ENCODE results near the gene TOR1AIP1.
A peak's percentile ranks its signal among the peaks of the same experiment; 100 is the strongest.
"Not testable (repeated sequence)": the region's sequence is repeated elsewhere in the genome, so short reads cannot be mapped to it uniquely, and the experiment has no call there.

Gene TOR1AIP1

DNA sequence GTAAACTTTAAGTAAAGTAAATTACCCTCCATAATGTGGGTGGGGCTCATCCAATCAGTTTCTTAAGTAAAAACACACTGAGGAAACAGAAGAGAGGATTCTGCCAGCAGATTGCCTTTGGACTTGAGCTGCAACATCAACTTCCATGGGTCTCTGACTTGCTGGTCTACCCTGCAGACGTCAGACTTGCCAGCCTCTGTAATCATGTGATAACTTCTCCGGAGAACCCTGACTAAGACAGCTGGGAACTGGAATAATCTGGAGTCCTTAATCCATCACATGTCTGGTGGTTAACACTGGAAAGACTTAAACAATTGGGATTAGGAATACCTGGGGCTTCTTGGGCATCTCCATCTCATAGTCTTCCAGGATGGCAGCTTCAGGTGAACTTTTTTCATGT lies 59.4 kb downstream of the TOR1AIP1 start:
- no peak for DNase-seq (ENCODE audit: low spot score in 2 of 2)
- H3K36me3 Mint-ChIP-seq: no peaks in the 10 kb centered on the region
- ATAC-seq: no peak
- H3K9me3 Mint-ChIP-seq: no peaks in the 10 kb centered on the region
- no peaks in the 10 kb centered on the region for H3K4me1 Mint-ChIP-seq
- H3K4me3 Mint-ChIP-seq: no peak overlapping the region
- no peak overlapping the region for H3K27ac Mint-ChIP-seq

DNA sequence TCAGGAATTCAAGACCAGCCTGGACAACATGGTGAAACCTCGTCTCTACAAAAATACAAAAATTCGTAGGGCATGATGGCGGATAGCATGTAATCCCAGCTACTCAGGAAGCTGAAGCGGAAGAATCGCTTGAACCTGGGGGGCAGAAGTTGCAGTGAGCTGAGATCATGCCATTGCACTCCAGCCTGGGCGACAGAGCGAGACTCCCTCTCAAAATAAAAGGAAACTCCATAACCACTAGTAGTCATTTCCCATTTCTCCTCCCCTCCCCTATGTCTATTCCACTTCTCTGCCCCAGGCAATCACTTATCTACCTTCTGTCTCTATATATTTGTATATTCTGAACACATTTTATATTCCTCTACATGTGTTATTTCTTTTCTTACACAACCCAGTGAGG lies 68.6 kb downstream of the TOR1AIP1 start:
- no peak overlapping the region for H3K27ac Mint-ChIP-seq
- H3K36me3 Mint-ChIP-seq: peaks cover 7% of the 10 kb centered on the region
- peaks cover 24% of the 10 kb centered on the region for H3K4me1 Mint-ChIP-seq
- H3K9me3 Mint-ChIP-seq: no peaks in the 10 kb centered on the region
- no peak for ATAC-seq
- H3K4me3 Mint-ChIP-seq: no peak overlapping the region
- no peak for DNase-seq (ENCODE audit: low spot score in 2 of 2)

DNA sequence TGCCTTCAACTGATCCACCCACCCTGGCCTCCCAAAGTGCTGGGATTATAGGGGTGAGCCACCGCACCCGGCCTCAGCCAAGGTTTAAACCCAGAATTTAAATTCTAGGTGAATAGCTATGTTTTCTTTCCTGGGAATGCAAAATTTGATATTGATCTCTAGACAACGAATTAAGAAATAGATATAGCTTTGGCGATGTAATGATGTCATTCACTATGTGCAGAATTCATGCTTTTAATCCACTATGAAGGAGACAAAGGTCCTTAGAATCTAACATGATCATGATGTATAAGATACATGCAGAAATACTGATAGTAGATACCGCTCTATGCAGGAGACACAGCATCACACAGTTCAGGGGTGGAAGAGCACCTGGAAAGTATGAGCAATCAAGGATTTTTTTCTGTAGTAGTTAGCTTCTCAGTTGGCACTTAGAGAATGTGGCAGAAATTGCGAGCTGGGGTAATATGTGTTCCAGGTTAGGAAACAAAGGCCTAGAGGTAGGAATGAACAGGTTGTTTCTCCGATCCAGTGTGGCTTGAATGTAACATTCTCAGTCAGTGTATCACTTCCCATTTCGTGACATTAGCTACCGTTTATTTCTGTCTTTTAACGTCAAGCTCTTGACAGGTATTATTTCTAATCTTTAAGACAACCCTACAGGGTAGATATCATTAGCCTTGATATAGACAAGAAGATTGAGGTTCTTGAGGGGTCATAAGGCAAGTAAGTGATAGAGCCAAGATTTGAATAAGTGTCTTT lies 69.5 kb downstream of the TOR1AIP1 start:
- ATAC-seq: no peak
- no peak overlapping the region for H3K4me3 Mint-ChIP-seq
- peak overlapping the region; percentile 91 for H3K27ac Mint-ChIP-seq
- H3K36me3 Mint-ChIP-seq: peaks cover 7% of the 10 kb centered on the region
- peaks cover 30% of the 10 kb centered on the region for H3K4me1 Mint-ChIP-seq
- no peaks in the 10 kb centered on the region for H3K9me3 Mint-ChIP-seq
- no peak for DNase-seq (ENCODE audit: low spot score in 2 of 2)

DNA sequence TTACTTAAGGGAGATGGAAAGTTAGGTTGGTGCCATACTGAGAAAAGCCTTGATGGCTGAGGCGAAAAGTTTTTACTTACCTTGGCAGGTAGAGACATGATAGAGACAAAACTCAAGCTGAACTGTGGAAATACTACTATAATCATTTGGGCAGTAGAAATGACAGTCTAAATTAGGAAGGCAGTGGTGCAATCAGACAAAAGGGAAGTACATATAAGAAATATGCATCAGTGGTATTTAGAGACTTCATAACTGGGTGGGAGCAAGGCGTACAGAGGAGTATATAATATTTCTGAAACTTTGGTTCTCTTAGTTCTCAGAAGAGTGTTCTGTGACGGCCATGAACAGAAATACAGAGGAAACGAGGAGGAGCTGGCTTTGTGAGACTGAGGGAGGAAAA lies 70.1 kb downstream of the TOR1AIP1 start:
- Mint-ChIP-seq H3K36me3 (peaks cover 7% of the 10 kb centered on the region), H3K27ac (peak overlapping the region; percentile 91)

DNA sequence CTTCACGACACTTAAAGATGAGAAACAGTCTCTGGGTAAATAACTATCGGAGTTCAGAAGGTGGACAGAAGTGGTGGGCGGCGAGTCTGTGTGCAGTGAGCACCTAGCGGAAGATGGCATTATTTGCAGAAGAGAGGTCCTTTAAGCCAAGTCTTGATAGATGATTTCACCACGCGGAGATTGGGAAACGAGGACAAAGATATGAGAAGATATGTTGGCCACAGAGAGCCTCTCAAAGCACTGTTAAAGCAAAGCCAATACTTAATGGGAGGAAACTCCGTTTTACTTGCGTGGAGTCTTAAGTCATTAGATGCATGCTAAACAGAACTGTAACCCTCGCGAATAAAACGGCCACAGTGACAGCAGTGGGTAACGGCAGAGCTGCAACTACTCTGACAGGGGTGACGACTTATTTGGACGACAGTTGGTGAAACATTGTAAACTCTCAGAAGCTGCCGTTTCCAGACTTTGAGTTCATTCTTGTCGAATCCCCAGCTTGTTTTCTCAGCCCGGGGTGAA lies 71.9 kb downstream of the TOR1AIP1 start:
- Mint-ChIP-seq H3K27ac (peak overlapping the region; percentile 91), H3K9me3 (no peaks in the 10 kb centered on the region), H3K4me1 (peaks cover 40% of the 10 kb centered on the region), H3K36me3 (peaks cover 7% of the 10 kb centered on the region), H3K4me3 (peak overlapping the region; percentile 77)
- peak; percentile 46 for ATAC-seq
- peak in 1 of 2 donors; percentile 16 for DNase-seq (ENCODE audit: low spot score in 2 of 2)

More for the DNA sequence above, 70.1 kb downstream of the TOR1AIP1 start:
- Mint-ChIP-seq H3K4me3 (peak overlapping the region; percentile 77), H3K4me1 (peaks cover 34% of the 10 kb centered on the region), H3K9me3 (no peaks in the 10 kb centered on the region)
- ATAC-seq: no peak
- DNase-seq (ENCODE audit: low spot score in 2 of 2): no peak

DNA sequence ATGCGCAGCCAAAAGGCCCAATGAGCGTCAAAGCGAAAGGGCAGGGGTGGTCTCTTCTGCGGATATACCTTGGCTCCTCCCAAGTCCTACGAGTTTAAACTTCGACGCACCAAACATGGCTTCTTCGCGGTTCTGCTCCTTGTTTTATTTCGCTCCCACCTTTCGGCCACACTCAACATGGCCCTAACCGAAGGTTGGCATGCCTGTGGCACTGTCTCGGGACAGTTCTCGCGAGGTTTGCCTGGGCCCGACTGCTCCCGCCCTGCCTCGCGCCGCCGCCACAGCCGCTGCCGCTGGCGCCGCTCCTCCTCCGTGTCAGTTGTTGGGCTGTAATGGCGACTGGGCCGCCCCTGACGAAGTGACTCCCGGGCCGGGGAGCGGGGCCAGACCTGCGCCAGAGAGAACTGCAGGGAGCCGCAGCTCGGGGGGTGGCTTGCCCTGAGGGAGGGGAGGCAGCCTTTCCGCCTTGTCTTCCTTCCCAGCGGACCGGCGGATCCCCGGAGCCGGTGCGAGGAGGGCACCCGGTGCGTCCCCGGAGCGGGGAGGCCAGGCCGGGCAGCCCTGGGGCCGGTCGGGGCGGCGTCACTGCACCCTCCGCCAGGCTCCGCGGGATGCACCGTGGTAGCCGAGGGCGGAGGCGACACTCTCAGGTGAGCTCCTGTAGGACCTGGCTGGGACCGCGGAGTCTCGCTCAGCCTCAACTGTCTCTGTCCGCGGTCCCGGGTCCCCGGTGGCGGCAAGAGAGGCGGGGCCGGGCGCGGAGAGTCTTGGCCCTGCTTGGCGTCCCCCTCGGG lies 72.6 kb downstream of the TOR1AIP1 start, which contains the start of gene CEP350:
Gene CEP350 (plus strand): TSS at position 318 of the 794 bp plus-strand sequence. CDS start 31,372 bp downstream, outside the sequence.
- Mint-ChIP-seq H3K9me3 (no peaks in the 10 kb centered on the region), H3K27ac (peak within 1 kb of the TSS; percentile 91), H3K4me1 (peaks cover 43% of the 10 kb centered on the region), H3K36me3 (peaks cover 7% of the 10 kb centered on the region), H3K4me3 (peak within 1 kb of the TSS; percentile 77)
- DNase-seq (ENCODE audit: low spot score in 2 of 2) (peak; percentile 91 to 98), ATAC-seq (peak; percentile 97)

DNA sequence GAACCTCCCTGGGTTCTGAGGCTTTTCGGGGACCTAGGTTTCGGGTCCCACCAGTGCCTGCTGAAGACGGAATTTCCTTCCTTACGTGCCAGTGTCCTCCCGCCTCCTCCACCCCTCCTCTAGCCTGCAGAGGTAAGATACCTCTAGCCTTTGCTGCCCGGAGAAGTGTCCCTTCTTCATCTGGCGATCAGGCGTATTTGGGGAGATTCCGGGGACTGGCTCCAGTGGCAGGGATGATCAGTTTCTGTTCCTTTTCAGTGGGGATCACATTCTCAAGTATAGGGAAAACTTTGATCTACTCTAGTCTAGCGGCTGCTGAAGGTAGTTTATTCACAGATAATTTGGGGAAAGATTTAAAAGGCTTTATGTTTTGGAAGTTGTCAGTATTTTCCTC lies 73.2 kb downstream of the TOR1AIP1 start:
- Mint-ChIP-seq H3K4me3 (peak overlapping the region; percentile 77), H3K9me3 (no peaks in the 10 kb centered on the region), H3K4me1 (peaks cover 43% of the 10 kb centered on the region), H3K27ac (peak overlapping the region; percentile 91), H3K36me3 (peaks cover 7% of the 10 kb centered on the region)
- ATAC-seq (no peak), DNase-seq (ENCODE audit: low spot score in 2 of 2) (no peak)

DNA sequence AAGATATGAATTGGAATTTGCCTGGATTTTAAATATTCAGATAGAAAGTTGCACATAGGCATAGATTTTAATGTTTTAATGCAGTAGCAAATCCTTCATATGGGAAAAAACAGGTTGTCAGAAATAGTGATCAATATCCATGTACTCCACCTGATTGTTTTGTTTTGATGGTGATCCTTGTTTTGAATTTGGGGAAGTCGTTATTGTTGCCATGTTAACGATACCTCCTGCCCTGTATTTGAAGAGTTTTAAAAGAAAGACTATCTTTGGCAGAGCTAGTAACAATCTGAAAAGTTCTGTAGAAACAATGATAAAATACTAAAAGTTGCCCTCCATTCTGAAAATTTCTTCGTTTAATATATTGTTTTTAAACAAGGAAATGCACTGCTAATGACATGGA lies 73.6 kb downstream of the TOR1AIP1 start:
- Mint-ChIP-seq H3K27ac (peak overlapping the region; percentile 91), H3K4me1 (peaks cover 43% of the 10 kb centered on the region), H3K9me3 (no peaks in the 10 kb centered on the region), H3K4me3 (peak overlapping the region; percentile 77), H3K36me3 (peaks cover 7% of the 10 kb centered on the region)
- ATAC-seq (no peak), DNase-seq (ENCODE audit: low spot score in 2 of 2) (no peak)

DNA sequence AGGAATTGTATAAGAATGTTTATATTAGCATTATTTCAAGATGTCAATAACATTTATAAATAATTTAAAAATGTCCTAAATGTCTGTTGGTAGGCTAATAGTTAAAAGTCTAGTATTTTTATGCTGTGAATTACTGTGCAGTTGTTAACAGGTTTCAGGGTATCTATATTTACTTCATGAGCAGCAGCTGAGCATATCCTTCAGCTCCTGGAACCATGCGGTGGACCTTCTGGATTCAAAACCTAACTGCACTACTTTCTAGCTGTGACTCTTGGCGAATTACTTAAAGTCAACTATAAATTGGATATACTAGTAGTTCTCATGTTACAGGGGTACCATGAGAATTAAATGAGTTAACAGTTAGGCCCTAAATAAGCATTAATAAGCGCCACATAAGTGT lies 76.3 kb downstream of the TOR1AIP1 start:
- peaks cover 42% of the 10 kb centered on the region for H3K4me1 Mint-ChIP-seq
- DNase-seq (ENCODE audit: low spot score in 2 of 2) (no peak), ATAC-seq (no peak)
- H3K4me3 Mint-ChIP-seq: no peak overlapping the region
- H3K36me3 Mint-ChIP-seq: peaks cover 7% of the 10 kb centered on the region
- no peak overlapping the region for H3K27ac Mint-ChIP-seq
- no peaks in the 10 kb centered on the region for H3K9me3 Mint-ChIP-seq

DNA sequence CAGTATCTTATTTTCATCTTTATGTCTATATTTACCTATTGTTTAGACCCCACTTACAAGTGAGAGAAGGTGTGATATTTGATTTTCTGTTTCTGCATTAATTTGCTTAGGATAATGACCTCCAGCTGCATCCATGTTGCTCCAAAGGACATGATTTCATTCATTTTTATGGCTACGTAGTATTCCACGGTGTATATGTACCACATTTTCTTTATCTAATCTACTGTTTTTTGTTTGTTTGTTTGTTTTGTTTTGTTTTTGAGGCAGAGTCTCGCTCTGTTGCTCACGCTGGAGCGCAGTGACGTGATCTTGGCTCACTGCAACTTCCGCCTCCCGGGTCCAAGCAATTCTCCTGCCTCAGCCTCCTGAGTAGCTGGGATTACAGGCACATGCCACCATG lies 80.1 kb downstream of the TOR1AIP1 start:
- not testable (repeated sequence) for H3K27ac Mint-ChIP-seq; ATAC-seq; H3K36me3 Mint-ChIP-seq; H3K9me3 Mint-ChIP-seq; DNase-seq (ENCODE audit: low spot score in 2 of 2); H3K4me3 Mint-ChIP-seq
- peaks cover 44% of the 10 kb centered on the region for H3K4me1 Mint-ChIP-seq

DNA sequence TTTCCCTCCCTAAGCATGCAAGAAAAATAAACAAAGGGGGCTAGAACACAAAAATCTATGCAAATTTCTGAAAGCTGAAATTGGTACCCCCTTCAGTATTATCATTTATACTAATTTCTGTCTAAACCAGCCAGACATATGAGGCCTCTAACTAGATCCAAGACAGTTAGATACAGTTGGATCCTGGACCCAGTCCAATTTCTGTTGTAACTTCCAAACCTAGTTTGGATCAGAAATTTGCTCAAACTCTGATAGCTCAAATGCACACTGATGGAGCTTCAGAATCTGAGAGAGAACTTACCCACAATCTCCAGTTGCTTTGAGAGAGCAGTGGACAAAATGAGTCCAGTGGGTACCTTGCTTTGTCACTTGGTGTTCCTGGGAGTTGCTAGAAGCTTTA lies 84.5 kb downstream of the TOR1AIP1 start:
- H3K4me1 Mint-ChIP-seq: peaks cover 60% of the 10 kb centered on the region
- H3K4me3 Mint-ChIP-seq: no peak overlapping the region
- H3K36me3 Mint-ChIP-seq: no peaks in the 10 kb centered on the region
- DNase-seq (ENCODE audit: low spot score in 2 of 2) (no peak), ATAC-seq (no peak)
- H3K27ac Mint-ChIP-seq: no peak overlapping the region
- H3K9me3 Mint-ChIP-seq: no peaks in the 10 kb centered on the region

DNA sequence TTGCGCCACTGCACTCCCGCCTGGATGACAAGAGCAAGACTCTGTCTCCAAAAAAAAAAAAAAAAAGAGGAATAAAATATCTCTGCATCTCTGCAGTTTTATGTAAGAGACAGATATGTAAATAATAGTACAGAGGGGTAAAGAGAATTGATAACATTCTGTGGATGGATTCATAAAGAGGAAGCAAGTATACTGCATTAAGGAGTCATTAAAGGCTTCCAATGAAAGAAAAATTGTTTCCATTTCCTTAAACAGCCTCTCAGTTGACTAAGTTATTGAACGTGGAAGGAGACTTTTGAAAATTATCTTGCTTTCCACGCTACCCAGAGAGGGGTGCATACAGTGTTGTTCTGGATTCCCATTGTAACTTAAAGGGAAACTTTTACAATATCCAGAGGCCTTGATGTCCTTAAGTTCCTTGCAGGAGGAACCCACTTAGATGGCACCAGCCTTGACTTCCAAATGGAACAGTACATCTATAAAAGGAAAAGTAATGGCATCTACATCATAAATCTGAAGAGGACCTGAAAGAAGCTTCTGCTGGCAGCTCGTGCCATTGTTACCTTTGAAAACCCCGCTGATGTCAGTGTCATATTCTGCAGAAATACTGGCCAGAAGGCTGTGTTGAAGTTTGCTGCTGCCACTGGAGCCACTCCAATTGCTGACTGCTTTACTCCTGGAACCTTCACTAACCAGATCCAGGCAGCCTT lies 86.4 kb downstream of the TOR1AIP1 start:
- H3K36me3 Mint-ChIP-seq: no peaks in the 10 kb centered on the region
- H3K27ac Mint-ChIP-seq: no peak overlapping the region
- ATAC-seq: no peak
- no peak overlapping the region for H3K4me3 Mint-ChIP-seq
- H3K4me1 Mint-ChIP-seq: peaks cover 56% of the 10 kb centered on the region
- no peaks in the 10 kb centered on the region for H3K9me3 Mint-ChIP-seq
- DNase-seq (ENCODE audit: low spot score in 2 of 2): no peak

DNA sequence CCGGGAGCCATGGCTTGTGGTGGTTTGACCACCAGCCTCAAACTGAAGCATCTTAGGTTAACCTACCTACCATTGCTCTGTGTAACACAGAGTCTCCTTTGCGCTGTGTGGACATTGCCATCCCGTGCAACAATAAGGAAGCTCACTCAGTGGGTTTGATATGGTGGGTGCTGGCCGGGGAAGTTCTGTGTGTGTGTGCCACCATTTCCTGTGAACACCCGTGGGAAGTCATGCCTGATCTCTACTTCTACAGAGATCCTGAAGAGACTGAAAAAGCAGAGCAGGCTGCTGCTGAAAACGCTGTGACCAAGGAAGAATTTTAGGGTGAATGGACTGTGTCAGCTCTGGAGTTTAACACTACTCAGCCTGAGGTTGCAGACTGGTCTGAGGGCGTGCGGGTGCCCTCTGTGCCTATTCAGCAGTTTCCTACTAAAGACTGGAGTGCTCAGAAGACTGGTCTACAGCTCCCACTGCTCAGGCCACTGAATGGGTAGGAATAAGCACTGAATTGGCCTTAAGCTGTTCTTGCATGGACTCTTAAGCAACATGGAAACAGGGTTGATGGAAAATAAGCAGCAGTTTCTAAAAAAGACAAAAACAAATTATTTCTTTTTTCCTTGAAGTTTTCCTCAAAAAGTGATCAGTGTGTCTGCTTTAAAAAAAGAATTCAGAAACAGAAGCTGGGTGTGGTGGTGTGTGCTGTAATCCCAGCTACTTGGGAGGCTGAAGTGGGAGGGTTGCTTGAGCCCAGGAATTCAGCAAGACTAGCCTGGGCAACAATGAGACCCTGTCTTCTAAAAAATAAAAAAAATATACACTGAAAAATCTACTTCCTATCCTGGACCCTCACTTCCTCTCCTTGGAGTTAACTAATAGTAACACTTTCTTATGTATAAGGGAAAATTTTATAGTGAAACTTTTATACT lies 87.2 kb downstream of the TOR1AIP1 start:
- no peak overlapping the region for H3K27ac Mint-ChIP-seq
- ATAC-seq (peak; percentile 39), DNase-seq (ENCODE audit: low spot score in 2 of 2) (no peak)
- H3K9me3 Mint-ChIP-seq: no peaks in the 10 kb centered on the region
- H3K4me3 Mint-ChIP-seq: no peak overlapping the region
- no peaks in the 10 kb centered on the region for H3K36me3 Mint-ChIP-seq
- H3K4me1 Mint-ChIP-seq: peaks cover 56% of the 10 kb centered on the region

Data from stimulated activated effector memory CD8-positive, alpha-beta T cell treated with anti-CD3 and anti-CD28 coated beads, Interleukin-12 subunit alpha, Interleukin-12 subunit beta, amount 100 ng/mL, for 72 hours (primary cell).